Mononuclear cell (primary cell): ENCODE results near the gene KRT32. TPM values are rescaled to one million over a fixed set of nuclear protein-coding genes. Genes with fewer than 3 reads are reported as not detected.

ENCODE experiments used
- H3K27me3 ChIP-seq: 2 replicates; pipeline ENCODE4 v1.6.0; 2011; ENCODE audit warnings: low read length, control low read depth; ENCODE audit not compliant: insufficient read depth
- H3K4me1 ChIP-seq: 2 replicates; pipeline ENCODE4 v1.5.1; 2011; ENCODE audit warnings: mild to moderate bottlenecking, low read length, control low read depth; ENCODE audit not compliant: insufficient read depth
- H3K4me3 ChIP-seq: 2 replicates; pipeline ENCODE4 v1.5.1; 2011; ENCODE audit warnings: mild to moderate bottlenecking, low read length, moderate library complexity
- H3K9me3 ChIP-seq: 2 replicates; pipeline ENCODE4 v1.5.1; 2011; ENCODE audit warnings: low read depth, mild to moderate bottlenecking, control low read depth, low read length
- total RNA-seq: library from RNA; depleted of rRNA; stranded (reverse); fragments of >200 nt; gene quantifications from one replicate; pipeline ENCODE4 v1.2.3, GENCODE V29; 2012

The KRT32 gene
- total RNA-seq, 1 donor: not detected

GRCh38 chr17:41500131-41500911, 33.1 kb upstream of the KRT32 start:
- Histone ChIP-seq H3K4me1 (peaks cover 45% of the 10 kb centered on the region), H3K27me3 (no peaks in the 10 kb centered on the region), H3K9me3 (no peaks in the 10 kb centered on the region), H3K4me3 (no peak overlapping the region)

- H3K9me3 ChIP-seq: no peaks in the 10 kb centered on the region
- no peak overlapping the region for H3K4me3 ChIP-seq
- H3K27me3 ChIP-seq: no peaks in the 10 kb centered on the region
- peaks cover 45% of the 10 kb centered on the region for H3K4me1 ChIP-seq
Observed at GRCh38 chr17:41499714-41500113, 32.5 kb upstream of the KRT32 start.

GRCh38 chr17:41498276-41498675, 31.1 kb upstream of the KRT32 start:
- no peaks in the 10 kb centered on the region for H3K27me3 ChIP-seq
- peaks cover 47% of the 10 kb centered on the region for H3K4me1 ChIP-seq
- no peaks in the 10 kb centered on the region for H3K9me3 ChIP-seq
- H3K4me3 ChIP-seq: no peak overlapping the region

GRCh38 chr17:41496803-41497484, 29.8 kb upstream of the KRT32 start:
- Histone ChIP-seq H3K9me3 (no peaks in the 10 kb centered on the region), H3K27me3 (no peaks in the 10 kb centered on the region), H3K4me1 (peaks cover 61% of the 10 kb centered on the region), H3K4me3 (no peak overlapping the region)

GRCh38 chr17:41494524-41494923, 27.3 kb upstream of the KRT32 start:
- Histone ChIP-seq H3K9me3 (no peaks in the 10 kb centered on the region), H3K4me1 (peaks cover 71% of the 10 kb centered on the region), H3K4me3 (no peak overlapping the region), H3K27me3 (no peaks in the 10 kb centered on the region)

- H3K27me3 ChIP-seq: no peaks in the 10 kb centered on the region
- H3K9me3 ChIP-seq: no peaks in the 10 kb centered on the region
- no peak overlapping the region for H3K4me3 ChIP-seq
- peaks cover 59% of the 10 kb centered on the region for H3K4me1 ChIP-seq
Observed at GRCh38 chr17:41492771-41493170, 25.6 kb upstream of the KRT32 start.

- no peak overlapping the region for H3K4me3 ChIP-seq
- H3K9me3 ChIP-seq: no peaks in the 10 kb centered on the region
- no peaks in the 10 kb centered on the region for H3K27me3 ChIP-seq
- peaks cover 54% of the 10 kb centered on the region for H3K4me1 ChIP-seq
Observed at GRCh38 chr17:41492351-41492750, 25.2 kb upstream of the KRT32 start.

- H3K4me1 ChIP-seq: peaks cover 46% of the 10 kb centered on the region
- no peak overlapping the region for H3K4me3 ChIP-seq
- H3K9me3 ChIP-seq: no peaks in the 10 kb centered on the region
- no peaks in the 10 kb centered on the region for H3K27me3 ChIP-seq
Observed at GRCh38 chr17:41491476-41491875, 24.3 kb upstream of the KRT32 start.

- Histone ChIP-seq H3K27me3 (no peaks in the 10 kb centered on the region), H3K4me3 (no peak overlapping the region), H3K9me3 (no peaks in the 10 kb centered on the region), H3K4me1 (peaks cover 44% of the 10 kb centered on the region)
Observed at GRCh38 chr17:41490000-41490990, 23.1 kb upstream of the KRT32 start.

- H3K4me1 ChIP-seq: peaks cover 44% of the 10 kb centered on the region
- H3K27me3 ChIP-seq: no peaks in the 10 kb centered on the region
- no peak within 1 kb of the TSS for H3K4me3 ChIP-seq
- no peaks in the 10 kb centered on the region for H3K9me3 ChIP-seq
Observed at GRCh38 chr17:41489531-41489930, 22.3 kb upstream of the KRT32 start, which contains the start of gene KRT36. Gene KRT36, minus strand, starts transcription at chr17:41489910. Its CDS starts 46 bp downstream, at chr17:41489864.

GRCh38 chr17:41486809-41487530, 19.8 kb upstream of the KRT32 start:
- Histone ChIP-seq H3K4me3 (no peak overlapping the region), H3K9me3 (no peaks in the 10 kb centered on the region), H3K27me3 (no peaks in the 10 kb centered on the region), H3K4me1 (peaks cover 28% of the 10 kb centered on the region)

GRCh38 chr17:41486316-41486715, 19.1 kb upstream of the KRT32 start:
- peaks cover 23% of the 10 kb centered on the region for H3K4me1 ChIP-seq
- H3K27me3 ChIP-seq: no peaks in the 10 kb centered on the region
- H3K9me3 ChIP-seq: no peaks in the 10 kb centered on the region
- H3K4me3 ChIP-seq: no peak overlapping the region

GRCh38 chr17:41484920-41485904, 18.0 kb upstream of the KRT32 start:
- H3K27me3 ChIP-seq: no peaks in the 10 kb centered on the region
- no peak overlapping the region for H3K4me3 ChIP-seq
- no peaks in the 10 kb centered on the region for H3K9me3 ChIP-seq
- H3K4me1 ChIP-seq: peaks cover 13% of the 10 kb centered on the region
